Thyroid gland (tissue), 4 donors: Measurements from ENCODE around the gene MREG.

Experiments
- POLR2A ChIP-seq, 2 donors: fragments of 450-650 bp; IDR thresholded peaks; one replicate each; pipeline ENCODE4 v1.6.1; 2017; ENCODE audit warnings: antibody characterized with exemption in 2 of 2, mild to moderate bottlenecking in 2 of 2, moderate library complexity in 1 of 2
- TF ChIP-seq, protein P1 (sequence below), 6 experiments: fragments of 200-600 bp in 3 of 6; fragments of 450-650 bp in 3 of 6; sonication (generic) in 3 of 6; IDR thresholded peaks; one replicate each; pipeline ENCODE4 v1.5.1; 2016 to 2019; ENCODE audit warnings: antibody characterized with exemption in 6 of 6, mild to moderate bottlenecking in 2 of 6, inconsistent platforms in 1 of 6, moderate library complexity in 1 of 6

DNA sequence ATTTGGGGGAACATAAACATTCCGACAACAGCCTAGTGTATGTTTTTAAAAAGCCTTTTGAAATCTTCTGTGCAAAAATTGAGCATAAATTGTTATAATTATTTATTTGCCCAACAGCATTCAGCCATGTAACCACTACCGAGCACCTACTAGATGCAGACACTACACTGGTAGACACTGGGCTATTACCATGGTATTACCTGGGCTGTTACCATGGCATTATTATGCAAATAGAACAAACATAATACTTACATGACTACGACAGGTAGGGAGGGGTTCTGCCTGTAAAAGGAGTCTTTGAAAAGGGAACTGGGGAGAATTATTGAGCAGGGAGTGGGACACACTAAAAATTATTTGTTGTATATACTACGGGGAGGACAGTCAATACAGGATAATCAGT lies 116.4 kb downstream of the MREG start:
- TF ChIP-seq, protein P1, sequence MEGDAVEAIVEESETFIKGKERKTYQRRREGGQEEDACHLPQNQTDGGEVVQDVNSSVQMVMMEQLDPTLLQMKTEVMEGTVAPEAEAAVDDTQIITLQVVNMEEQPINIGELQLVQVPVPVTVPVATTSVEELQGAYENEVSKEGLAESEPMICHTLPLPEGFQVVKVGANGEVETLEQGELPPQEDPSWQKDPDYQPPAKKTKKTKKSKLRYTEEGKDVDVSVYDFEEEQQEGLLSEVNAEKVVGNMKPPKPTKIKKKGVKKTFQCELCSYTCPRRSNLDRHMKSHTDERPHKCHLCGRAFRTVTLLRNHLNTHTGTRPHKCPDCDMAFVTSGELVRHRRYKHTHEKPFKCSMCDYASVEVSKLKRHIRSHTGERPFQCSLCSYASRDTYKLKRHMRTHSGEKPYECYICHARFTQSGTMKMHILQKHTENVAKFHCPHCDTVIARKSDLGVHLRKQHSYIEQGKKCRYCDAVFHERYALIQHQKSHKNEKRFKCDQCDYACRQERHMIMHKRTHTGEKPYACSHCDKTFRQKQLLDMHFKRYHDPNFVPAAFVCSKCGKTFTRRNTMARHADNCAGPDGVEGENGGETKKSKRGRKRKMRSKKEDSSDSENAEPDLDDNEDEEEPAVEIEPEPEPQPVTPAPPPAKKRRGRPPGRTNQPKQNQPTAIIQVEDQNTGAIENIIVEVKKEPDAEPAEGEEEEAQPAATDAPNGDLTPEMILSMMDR (IDR thresholded peaks at IDR 0.05): no peak
- no peak for TF ChIP-seq POLR2A (IDR thresholded peaks at IDR 0.05)
